HG02870 (cell line): Measurements from ENCODE around the gene C20orf141.
"Not testable (repeated sequence)": the region's sequence is repeated elsewhere in the genome, so short reads cannot be mapped to it uniquely, and the experiment has no call there.

Experiments used
- ATAC-seq: cut with Tn5 transposase; IDR thresholded peaks from one replicate; pipeline ENCODE4 v1.9.1; 2021; ENCODE audit warnings: mild to moderate bottlenecking, moderate library complexity; ENCODE audit not compliant: unreplicated experiment

The C20orf141 gene, protein sequence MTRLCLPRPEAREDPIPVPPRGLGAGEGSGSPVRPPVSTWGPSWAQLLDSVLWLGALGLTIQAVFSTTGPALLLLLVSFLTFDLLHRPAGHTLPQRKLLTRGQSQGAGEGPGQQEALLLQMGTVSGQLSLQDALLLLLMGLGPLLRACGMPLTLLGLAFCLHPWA

DNA sequence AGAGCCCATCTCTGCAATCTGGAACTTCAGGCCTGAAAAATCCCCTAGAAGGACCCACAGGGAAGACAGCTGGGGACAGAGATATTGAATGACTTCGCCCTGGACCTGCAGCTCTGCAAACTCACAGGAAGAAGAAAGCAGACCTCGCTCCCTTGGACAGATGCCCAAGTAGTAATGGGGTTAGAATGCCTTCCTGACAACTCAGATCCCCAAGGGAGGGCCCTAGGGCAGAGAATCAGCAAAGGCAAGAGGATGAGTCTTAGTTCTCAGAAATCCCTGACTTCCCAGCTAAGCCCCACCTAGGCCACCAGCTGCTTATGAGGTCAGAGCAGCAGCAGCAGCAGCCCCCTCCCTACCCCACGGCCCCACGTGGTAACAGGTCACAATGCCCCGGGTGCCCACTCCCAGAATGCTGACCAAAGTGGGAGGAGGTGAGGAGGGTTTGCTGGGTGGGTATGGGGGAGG lies at the start of gene C20orf141:
TSS of gene C20orf141 (plus strand) at position 401 of the 465 bp plus-strand sequence. CDS start 198 bp downstream, outside the sequence.
- no peak for ATAC-seq

DNA sequence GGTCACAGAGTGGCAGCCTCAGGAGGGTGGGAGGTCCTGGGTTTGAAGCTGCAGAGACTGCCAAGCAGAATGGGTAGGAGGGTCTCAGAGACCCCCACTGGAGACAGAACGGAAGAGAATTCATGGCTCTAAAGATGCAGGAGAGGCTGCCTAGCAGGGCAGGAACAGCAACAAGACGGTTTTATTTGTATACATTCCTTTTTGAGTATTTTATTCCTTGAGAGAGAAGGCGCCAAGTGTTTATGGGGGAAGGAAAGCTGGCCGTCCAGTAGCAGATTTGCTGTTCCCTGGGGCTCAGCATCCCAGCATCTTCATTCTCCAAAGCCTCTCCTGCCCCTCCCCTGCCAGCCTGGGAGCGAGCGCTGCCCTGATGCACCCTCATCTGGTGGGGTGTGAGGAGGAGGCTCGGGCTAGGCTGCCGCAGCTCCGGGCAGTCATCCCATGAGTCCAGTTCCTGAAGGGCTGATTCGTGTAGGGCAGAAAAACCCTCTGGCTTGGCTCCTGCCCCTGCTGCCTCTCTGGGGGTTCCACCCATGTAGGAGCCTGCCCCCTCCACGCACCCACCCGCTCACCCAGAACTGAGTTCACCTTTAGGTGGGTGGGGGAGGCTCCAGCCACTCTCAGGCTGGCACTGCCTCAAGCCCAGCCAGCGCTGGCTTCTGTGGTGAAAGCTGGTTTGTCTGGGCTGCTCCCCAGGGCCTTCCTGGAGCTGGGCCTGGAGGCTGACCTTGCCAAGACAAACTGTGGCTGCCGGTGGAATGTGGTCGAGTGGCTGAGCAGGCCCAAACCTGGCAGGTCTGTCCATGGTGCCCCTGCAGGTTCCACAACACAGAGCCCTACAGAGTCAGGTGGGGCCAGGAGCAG lies 46.8 kb upstream of the C20orf141 start:
- no peak for ATAC-seq

DNA sequence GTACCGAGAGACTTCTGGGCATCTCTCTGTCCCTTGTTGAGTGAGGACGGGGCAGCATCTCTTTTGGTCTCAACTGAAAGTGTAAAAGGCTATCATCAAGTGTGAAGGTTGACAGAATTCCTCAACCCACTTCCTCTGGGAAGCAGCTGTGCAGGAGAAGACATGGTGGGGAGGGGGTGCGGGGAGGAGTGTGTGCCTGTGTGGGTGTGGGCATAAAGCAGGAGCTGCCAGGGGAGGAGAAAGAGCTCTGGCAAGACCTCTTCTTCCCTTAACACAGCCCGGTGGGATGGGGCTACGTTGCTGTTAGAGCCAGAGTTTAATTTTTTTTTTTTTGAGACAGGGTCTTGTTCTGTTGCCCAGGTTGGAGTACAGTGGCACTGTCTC lies 46.2 kb upstream of the C20orf141 start:
- ATAC-seq: no peak

DNA sequence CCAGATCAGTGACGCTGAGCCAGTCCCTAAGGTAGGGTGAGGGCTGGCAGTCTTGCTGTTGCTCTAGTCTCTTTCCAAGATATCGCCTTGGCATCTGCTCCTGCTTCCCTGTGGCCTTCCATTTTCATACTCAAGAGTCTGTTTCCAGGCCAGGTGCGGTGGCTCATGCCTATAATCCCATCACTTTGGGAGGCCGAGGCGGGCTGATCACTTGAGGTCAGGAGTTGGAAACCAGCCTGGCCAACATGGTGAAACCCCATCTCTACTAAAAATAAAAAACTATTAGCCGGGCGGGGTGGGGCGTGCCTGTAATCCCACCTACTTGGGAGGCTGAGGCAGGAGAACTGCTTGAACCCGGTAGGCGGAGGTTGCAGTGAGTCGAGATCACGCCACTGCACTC lies 44.7 kb upstream of the C20orf141 start:
- ATAC-seq: not testable (repeated sequence)

DNA sequence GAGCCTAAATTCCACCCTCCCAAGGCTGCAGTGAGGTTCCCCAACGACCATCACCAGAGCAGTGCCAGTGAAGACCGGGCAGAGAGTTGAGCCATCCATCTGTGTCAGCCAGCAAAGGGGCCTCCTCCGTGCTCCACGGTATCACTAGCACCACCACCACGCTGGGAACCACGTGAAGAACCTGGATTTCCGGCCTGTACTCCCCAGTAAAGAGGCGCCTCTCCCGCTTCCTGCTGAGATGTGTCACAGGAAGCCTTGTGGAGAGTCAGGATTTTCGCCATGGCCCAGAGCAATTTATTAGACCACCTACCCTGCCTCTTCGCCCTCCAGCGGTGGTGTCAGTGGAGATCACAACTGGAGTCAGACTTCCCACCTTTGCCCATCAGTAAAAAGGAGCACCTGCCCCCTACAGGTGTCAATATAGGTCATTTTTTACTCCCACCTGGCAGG lies 43.1 kb upstream of the C20orf141 start:
- no peak for ATAC-seq

DNA sequence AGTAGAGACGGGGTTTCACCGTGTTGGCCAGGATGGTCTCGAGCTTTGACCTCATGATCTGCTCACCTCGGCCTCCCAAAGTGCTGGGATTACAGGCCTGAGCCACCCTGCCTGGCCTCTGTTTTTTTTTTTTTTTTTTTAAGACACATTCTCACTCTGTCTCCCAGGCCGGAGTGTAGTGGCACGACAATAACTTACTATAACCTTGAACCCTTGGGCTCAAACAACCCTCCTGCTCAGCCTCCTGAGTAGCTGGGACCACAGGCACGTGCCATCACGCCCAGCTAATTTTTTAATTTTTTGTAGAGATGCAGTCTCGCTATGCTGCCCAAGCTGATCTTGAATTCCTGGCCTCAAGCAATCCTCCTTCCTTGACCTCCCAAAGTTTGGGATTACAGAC lies 41.0 kb upstream of the C20orf141 start:
- ATAC-seq: no peak

DNA sequence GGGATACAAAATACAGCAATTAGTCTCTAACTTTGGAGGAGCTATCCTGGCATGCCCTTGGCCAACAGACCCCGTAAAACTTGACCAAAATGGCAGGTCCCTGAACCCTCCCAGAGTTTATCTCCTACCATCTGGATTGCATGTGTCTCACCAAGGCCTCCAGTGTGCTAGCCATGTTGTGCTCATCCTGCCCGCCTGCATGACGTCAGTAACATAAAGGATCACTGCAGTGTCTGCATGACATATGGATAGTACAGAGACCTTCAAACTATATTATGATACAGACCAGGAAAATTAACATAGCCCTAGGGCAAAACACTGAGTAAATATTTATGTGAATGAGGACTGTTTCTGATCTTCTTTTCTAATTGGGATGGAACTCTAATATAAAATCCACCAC lies 39.6 kb upstream of the C20orf141 start:
- ATAC-seq: no peak

DNA sequence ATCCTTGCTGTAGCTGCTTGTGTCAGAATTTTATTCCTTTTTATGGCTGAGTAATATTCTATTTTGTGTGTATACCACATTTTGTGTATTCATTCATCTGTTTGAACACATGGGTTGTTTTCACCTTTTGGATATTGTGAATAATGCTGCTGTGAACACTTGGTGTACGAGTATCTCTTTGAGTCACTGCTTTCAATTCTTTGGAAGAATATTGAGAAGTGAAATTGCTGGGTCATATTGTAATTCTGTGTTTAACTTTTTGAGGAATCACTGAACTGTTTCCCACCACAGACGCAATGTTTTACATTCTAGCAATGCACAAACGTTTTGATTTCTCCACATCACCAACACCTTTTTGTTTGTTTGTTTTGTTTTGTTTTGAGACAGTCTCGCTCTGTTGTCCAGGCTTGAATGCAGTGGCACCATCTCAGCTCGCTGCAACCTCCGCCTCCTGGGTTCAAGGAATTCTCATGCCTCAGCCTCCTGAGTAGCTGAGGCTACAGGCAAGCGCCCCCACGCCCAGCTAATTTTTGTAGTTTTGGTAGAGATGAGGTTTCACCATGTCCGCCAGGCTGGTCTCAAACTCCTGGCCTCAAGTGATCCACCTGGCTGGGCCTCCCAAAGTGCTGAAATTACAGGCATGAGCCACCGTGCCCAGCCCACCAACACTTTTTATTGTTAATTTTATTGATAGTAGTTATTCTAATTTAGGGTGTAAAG lies 36.0 kb upstream of the C20orf141 start:
- no peak for ATAC-seq

DNA sequence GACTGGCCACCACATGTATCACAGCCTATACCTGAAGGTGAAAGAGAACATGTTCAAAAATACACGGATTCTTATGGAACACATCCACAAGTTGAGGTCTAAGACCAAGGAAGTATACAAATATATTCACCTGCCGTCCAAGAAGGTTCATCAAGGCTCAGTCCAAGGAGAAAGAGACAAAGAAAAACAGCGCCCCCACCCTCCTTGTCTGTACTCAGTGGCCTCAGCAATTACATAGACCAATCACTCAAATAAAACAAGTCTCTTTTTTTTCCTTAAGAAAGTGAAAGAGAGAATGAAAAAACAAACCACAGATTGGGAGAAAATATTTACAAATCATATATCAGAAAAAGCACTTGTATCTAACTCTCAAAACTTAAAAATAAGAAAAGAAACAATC lies 33.8 kb upstream of the C20orf141 start:
- ATAC-seq: no peak

DNA sequence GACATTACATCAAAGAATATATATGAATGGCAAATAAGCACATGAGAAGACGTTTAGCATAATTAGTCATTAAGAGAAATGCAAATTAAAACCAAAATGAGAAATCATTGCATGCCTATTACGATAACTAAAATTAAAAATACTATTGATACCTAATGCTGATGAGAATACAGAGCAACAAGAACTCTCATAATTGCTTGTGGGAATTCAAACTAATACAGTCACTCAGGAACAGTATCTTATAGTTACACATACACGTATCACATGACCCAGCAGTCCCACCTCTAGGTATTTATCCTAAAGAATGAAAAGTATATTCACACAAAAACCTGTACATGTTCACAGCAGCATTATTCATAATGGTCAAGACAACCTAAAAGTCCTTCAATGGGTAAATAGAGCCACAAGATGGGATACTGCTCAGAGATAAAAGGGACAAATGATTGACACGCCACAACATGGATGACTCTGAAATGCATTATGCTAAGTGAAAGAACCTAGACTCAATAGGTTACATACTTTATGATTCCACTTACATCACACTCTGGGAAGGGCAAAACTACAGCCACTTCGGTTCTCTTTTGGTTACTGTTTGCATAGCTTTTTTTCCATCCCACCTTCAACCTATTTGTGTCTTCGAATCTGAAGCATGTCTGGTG lies 30.8 kb upstream of the C20orf141 start:
- no peak for ATAC-seq

DNA sequence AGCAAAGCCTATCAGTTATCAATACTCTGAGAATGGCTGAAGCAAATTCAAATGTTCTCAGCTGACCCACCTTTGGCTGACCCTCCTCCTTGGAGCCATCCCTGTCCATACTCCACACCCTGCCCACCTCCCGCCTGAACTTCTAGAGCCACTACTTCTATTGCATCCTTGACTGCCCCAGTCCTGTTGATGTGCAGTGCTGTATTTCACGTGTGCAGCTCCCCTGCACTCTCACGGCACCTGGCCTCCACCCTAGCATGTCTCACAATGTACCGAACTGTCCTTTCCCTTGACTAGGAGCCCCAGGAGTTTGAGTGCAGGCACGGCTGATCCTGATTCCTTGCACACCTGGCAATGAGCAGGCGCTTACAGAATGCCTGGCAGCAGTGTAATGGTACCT lies 21.3 kb upstream of the C20orf141 start:
- ATAC-seq: no peak

DNA sequence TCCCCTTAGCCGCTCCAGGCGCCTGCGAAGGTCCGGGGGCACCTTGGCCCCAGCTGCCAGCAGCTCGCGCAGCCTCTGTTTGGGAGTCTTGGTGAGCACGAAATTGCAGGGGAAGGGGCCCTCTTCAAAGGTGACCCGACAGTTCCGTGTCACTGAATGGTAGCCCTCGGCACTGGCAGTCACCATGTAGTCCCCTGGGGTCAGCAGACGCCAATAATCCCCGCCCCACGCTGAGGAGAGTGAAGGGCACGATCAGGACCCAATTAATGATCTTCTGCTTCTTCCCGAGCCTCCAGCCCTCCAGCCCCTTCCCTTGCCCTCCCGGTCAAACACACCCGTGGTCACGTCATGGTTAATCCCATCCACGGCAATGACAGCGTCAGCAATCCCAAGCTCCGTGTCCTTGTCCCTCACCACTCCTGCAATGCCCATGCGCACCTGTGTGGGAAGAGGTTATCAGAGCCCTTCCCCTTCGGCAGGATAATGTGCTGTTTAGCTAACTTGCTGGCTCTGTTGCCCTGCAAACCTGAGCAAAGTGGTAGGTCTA lies 20.5 kb upstream of the C20orf141 start:
- ATAC-seq: no peak

DNA sequence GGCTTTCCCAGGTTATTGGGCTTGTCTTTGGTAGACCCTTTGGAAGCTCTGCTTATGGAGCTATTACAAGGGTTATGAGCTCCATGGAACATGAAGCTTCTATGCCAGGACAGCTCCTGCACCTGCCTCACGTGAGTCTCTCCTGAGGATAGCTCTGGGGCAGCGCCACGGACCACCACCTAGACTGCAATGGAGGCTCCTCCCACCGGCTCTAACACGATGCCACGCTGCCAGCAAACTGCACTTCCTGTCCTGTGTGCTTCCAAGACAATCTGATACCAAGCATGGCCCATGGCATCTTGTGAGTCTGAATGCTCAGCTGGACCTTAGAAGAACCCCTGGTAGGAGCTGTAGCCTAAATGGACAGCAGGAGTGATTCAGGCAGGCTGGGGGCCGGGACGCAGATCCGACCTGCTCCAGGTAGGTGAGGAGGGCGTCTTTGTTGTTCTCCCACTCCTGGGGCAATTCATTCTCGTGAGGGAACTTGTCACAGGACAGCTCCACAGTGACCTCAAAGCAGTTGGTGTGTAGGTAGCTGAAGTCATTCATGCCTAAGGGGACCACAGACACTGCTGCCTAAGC lies 19.8 kb upstream of the C20orf141 start:
- no peak for ATAC-seq

DNA sequence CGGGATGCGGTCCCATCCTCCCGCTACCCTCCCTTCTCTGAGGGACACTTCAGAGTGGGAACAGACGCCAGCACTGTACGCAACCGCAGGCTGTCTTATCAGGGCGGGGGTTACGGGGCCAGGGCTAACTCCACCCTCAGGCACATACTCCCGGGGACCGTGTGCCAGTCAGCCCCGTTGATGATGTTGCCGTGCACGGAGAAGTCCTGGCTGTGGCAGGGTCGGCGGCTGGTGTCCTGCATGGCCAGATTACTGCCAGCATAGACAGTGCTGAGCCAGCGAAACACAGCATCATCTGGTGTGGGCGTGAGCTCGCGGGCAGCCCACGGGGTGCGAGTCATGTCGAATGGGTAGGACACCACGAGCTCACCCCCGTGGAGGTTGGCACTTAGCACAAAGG lies 19.3 kb upstream of the C20orf141 start:
- ATAC-seq: no peak

DNA sequence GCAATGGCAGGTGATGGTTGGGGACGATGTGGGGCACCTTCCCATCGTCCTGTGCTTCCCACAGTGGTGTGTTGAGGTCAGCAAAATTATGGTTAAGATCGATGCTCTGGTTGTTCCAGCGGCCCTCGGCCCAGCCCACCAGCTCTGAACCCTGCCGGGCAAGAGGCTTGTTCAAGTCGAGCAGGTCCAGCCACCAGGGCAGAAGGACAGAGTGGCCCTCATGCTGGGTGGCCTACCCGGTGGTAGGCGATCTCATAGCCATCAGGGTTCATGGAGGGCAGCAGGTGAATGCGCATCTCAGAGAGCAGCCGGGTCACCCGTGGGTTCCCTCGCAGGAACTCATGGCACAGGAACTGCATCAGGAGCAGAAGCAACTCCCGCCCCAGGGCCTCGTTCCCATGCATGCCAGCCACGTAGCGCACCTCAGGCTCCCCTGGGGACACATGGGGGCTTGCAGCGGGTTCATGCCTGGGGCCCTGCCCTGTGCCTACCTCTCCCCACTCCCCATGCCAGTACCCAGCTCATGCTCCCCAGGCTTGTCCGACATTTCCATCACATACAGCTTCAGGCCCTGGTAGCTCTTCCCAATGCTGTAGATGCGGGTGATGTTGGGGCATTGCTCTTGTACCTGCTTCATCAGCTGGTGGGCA lies 18.7 kb upstream of the C20orf141 start:
- ATAC-seq: no peak

DNA sequence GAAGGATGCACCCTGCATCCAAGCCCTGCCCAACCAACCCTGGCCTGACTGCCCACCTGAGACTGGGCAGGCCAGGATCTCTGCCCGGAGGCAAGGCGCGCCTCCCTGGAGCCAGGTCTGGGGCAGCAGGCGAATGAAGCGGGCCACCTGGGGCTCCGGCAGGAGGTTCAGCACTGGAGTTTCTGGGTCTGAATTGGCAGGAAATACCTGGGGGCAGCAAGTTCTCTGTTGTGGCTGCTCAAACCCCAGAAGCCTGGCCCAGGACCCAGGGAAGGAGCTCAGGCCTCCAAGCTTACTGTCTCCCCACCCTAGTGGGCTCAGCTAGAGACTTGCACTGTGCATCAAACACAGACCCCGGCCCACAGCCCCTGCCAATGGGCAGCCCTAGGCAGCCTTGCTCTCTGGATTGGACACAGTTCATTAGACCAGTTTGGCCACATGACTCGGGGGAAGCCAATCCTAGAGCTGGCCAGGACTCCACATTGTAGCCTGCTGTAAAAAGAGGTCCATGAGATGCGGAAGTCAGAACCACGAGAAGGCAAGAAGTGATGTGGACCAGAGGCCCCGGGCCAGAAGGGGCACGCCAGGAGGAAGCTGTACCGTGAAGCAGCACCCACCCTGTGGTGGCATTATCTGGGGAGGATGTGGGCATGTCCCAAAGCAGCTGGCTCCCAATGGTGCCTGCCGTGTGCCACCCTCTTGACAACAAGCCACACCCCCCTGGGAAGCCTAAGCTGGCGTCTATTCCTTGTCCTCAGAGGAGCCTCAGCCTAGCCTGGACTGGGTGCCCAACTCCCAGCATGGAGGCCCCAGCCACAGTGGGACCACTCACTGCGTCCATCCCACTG lies 17.4 kb upstream of the C20orf141 start:
- no peak for ATAC-seq

DNA sequence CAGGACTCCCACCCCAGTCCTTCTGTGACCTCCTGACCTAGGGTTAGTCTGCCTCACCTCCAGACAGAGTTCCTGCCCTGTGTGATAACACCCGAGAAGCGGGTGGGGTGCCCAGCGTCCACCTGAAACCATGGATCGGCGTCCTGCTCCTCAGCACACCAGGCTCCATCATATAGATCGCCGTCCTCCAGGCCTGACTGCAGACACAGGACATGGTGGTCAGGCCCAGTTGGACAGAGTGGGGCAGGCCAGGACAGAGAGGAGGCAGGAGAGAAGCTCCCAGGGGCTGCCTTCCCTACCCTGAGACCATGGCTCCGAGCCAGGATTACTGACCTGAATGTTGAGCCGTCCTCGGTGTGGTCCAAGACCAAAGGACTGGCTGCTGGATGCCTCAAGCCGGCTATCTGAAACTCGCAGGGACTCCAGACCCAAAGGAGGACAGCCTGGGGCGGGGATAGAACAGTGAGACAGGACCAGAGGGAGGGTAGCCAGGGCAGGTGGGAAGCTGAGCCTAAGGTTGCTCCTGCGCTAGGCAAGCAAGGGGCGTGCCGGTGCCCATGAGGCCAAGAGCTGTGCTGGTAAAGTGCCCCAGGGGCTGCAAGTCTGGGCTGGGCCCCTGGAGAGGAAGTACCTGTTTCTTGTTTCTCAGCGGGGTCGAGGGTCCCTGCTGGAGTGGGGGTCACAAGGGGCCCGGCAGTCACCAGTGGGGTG lies 16.5 kb upstream of the C20orf141 start:
- ATAC-seq: no peak

DNA sequence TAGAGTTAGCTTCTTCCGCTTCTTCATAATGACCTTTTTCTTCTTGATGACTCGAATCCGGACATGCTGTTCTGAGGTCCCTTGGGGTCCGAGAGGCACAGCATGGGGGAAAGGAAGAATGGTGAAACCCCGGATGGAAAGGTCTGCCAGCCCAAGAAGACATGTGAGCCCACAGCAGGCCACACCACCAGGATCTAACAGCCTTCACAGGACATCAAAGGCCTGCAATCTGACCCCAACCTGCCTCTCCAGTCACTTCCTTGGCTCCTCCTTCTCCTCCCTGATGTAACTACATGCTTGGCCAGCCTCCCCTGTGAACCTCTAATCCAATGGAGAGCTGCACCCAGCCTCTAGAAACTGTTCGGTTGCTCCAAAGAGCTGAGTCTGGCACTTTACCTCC lies 16.0 kb upstream of the C20orf141 start:
- no peak for ATAC-seq
